ENCODE data around the gene IL22.
"Not testable (repeated sequence)": the region's sequence is repeated elsewhere in the genome, so short reads cannot be mapped to it uniquely, and the experiment has no call there.

The IL22 gene

GRCh38 chr12:68229956-68230355 is 23.4 kb downstream of the IL22 start:
- no peak for DNase-seq (ENCODE audit: low spot score)

GRCh38 chr12:68227356-68227755 is 26.0 kb downstream of the IL22 start:
- no peak for DNase-seq (ENCODE audit: low spot score)

- no peak for DNase-seq (ENCODE audit: low spot score)
These were observed 27.6 kb downstream of the IL22 start, which contains the start of gene IL26 for GRCh38 chr12:68225576-68226476. IL26 (minus strand) TSS chr12:68225810; CDS start chr12:68225756, 54 bp downstream.

GRCh38 chr12:68224613-68225285 is 28.7 kb downstream of the IL22 start:
- no peak for DNase-seq (ENCODE audit: low spot score)

GRCh38 chr12:68223067-68223747 is 30.2 kb downstream of the IL22 start:
- DNase-seq (ENCODE audit: low spot score) = peak; percentile 81

- no peak for DNase-seq (ENCODE audit: low spot score)
These were observed 31.1 kb downstream of the IL22 start for GRCh38 chr12:68222326-68222725.

GRCh38 chr12:68221497-68221896 is 31.9 kb downstream of the IL22 start:
- no peak for DNase-seq (ENCODE audit: low spot score)

GRCh38 chr12:68210875-68211274 is 42.5 kb downstream of the IL22 start:
- DNase-seq (ENCODE audit: low spot score) = no peak

- DNase-seq (ENCODE audit: low spot score) = not testable (repeated sequence)
These were observed 44.2 kb downstream of the IL22 start for GRCh38 chr12:68209048-68209728.

- DNase-seq (ENCODE audit: low spot score) = no peak
These were observed 46.1 kb downstream of the IL22 start for GRCh38 chr12:68207276-68207675.

GRCh38 chr12:68206446-68206845 is 47.0 kb downstream of the IL22 start:
- DNase-seq (ENCODE audit: low spot score) = no peak

GRCh38 chr12:68203460-68203875 is 49.9 kb downstream of the IL22 start:
- no peak for DNase-seq (ENCODE audit: low spot score)

- DNase-seq (ENCODE audit: low spot score) = no peak
These were observed 52.5 kb downstream of the IL22 start for GRCh38 chr12:68200854-68201253.

- no peak for DNase-seq (ENCODE audit: low spot score)
These were observed 54.3 kb downstream of the IL22 start for GRCh38 chr12:68199127-68199526.

- no peak for DNase-seq (ENCODE audit: low spot score)
These were observed 54.8 kb downstream of the IL22 start for GRCh38 chr12:68198507-68199086.

Data from putamen (tissue), 1 donor.